Measurements from ENCODE around the gene SH3BP2. TPM values are rescaled to one million over a fixed set of nuclear protein-coding genes. Genes with fewer than 3 reads are reported as not detected.

SH3BP2 gene
- total and polyA plus RNA-seq, 4 donors, result 13.6 to 64.6 (median 43.3) TPM

GRCh38 chr4:2832981-2833670 is 40.2 kb downstream of the SH3BP2 start:
- no peak for DNase-seq (ENCODE audit: low read depth in 4 of 6, low spot score in 6 of 6)
- Histone ChIP-seq H3K27ac (ENCODE audit: low read depth, low read length) (no peak overlapping the region), H3K36me3 (ENCODE audit: control insufficient read depth, insufficient read depth, low read length) (peaks cover 88% of the 10 kb centered on the region), H3K9me3 (ENCODE audit: control insufficient read depth, insufficient read depth, low read length) (no peaks in the 10 kb centered on the region), H3K4me3 (ENCODE audit: low read depth, low read length) (no peak overlapping the region), H3K27me3 (ENCODE audit: control insufficient read depth, insufficient read depth, low read length) (no peaks in the 10 kb centered on the region), H3K4me1 (ENCODE audit: control insufficient read depth, insufficient read depth, low read length) (peaks cover 21% of the 10 kb centered on the region)
- 96% methylated on average over 14 of the region's 19 CpGs for WGBS (ENCODE audit: insufficient coverage)

GRCh38 chr4:2833671-2834000 is 40.8 kb downstream of the SH3BP2 start:
- peaks cover 83% of the 10 kb centered on the region for H3K36me3 ChIP-seq (ENCODE audit: control insufficient read depth, insufficient read depth, low read length)
- 96% methylated on average over 6 of the region's 7 CpGs for WGBS (ENCODE audit: insufficient coverage)
- peaks cover 21% of the 10 kb centered on the region for H3K4me1 ChIP-seq (ENCODE audit: control insufficient read depth, insufficient read depth, low read length)

GRCh38 chr4:2834001-2834921 is 41.4 kb downstream of the SH3BP2 start:
- H3K9me3 ChIP-seq (ENCODE audit: control insufficient read depth, insufficient read depth, low read length), result no peaks in the 10 kb centered on the region
- 88% methylated on average over 13 of the region's 13 CpGs for WGBS (ENCODE audit: insufficient coverage)
- no peak overlapping the region for H3K27ac ChIP-seq (ENCODE audit: low read depth, low read length)
- no peak overlapping the region for H3K4me3 ChIP-seq (ENCODE audit: low read depth, low read length)
- no peak for DNase-seq (ENCODE audit: low read depth in 4 of 6, low spot score in 6 of 6)
- H3K4me1 ChIP-seq (ENCODE audit: control insufficient read depth, insufficient read depth, low read length), result peaks cover 21% of the 10 kb centered on the region
- peaks cover 76% of the 10 kb centered on the region for H3K36me3 ChIP-seq (ENCODE audit: control insufficient read depth, insufficient read depth, low read length)
- H3K27me3 ChIP-seq (ENCODE audit: control insufficient read depth, insufficient read depth, low read length), result no peaks in the 10 kb centered on the region

More at GRCh38 chr4:2833671-2834000, 40.8 kb downstream of the SH3BP2 start:
- Histone ChIP-seq H3K9me3 (ENCODE audit: control insufficient read depth, insufficient read depth, low read length) (no peaks in the 10 kb centered on the region), H3K27me3 (ENCODE audit: control insufficient read depth, insufficient read depth, low read length) (no peaks in the 10 kb centered on the region), H3K27ac (ENCODE audit: low read depth, low read length) (no peak overlapping the region), H3K4me3 (ENCODE audit: low read depth, low read length) (no peak overlapping the region)
- no peak for DNase-seq (ENCODE audit: low read depth in 4 of 6, low spot score in 6 of 6)

GRCh38 chr4:2835978-2836377 is 43.1 kb downstream of the SH3BP2 start:
- H3K27ac ChIP-seq (ENCODE audit: low read depth, low read length), result no peak overlapping the region
- peaks cover 59% of the 10 kb centered on the region for H3K36me3 ChIP-seq (ENCODE audit: control insufficient read depth, insufficient read depth, low read length)
- peaks cover 4% of the 10 kb centered on the region for H3K9me3 ChIP-seq (ENCODE audit: control insufficient read depth, insufficient read depth, low read length)
- WGBS (ENCODE audit: insufficient coverage), result 98% methylated on average over 8 of the region's 8 CpGs
- no peak for DNase-seq (ENCODE audit: low read depth in 4 of 6, low spot score in 6 of 6)
- H3K4me3 ChIP-seq (ENCODE audit: low read depth, low read length), result no peak overlapping the region
- H3K4me1 ChIP-seq (ENCODE audit: control insufficient read depth, insufficient read depth, low read length), result peaks cover 21% of the 10 kb centered on the region
- no peaks in the 10 kb centered on the region for H3K27me3 ChIP-seq (ENCODE audit: control insufficient read depth, insufficient read depth, low read length)

- H3K9me3 ChIP-seq (ENCODE audit: control insufficient read depth, insufficient read depth, low read length), result peaks cover 4% of the 10 kb centered on the region
- H3K36me3 ChIP-seq (ENCODE audit: control insufficient read depth, insufficient read depth, low read length), result peaks cover 55% of the 10 kb centered on the region
- WGBS (ENCODE audit: insufficient coverage), result 85% methylated on average over 5 of the region's 5 CpGs
- peaks cover 21% of the 10 kb centered on the region for H3K4me1 ChIP-seq (ENCODE audit: control insufficient read depth, insufficient read depth, low read length)
- no peak for DNase-seq (ENCODE audit: low read depth in 4 of 6, low spot score in 6 of 6)
- no peak overlapping the region for H3K4me3 ChIP-seq (ENCODE audit: low read depth, low read length)
- no peaks in the 10 kb centered on the region for H3K27me3 ChIP-seq (ENCODE audit: control insufficient read depth, insufficient read depth, low read length)
- no peak overlapping the region for H3K27ac ChIP-seq (ENCODE audit: low read depth, low read length)
Measured at GRCh38 chr4:2836391-2836859, 43.5 kb downstream of the SH3BP2 start.

- Histone ChIP-seq H3K4me1 (ENCODE audit: control insufficient read depth, insufficient read depth, low read length) (peaks cover 21% of the 10 kb centered on the region), H3K27me3 (ENCODE audit: control insufficient read depth, insufficient read depth, low read length) (no peaks in the 10 kb centered on the region), H3K27ac (ENCODE audit: low read depth, low read length) (peak overlapping the region; percentile 69), H3K36me3 (ENCODE audit: control insufficient read depth, insufficient read depth, low read length) (peaks cover 46% of the 10 kb centered on the region), H3K4me3 (ENCODE audit: low read depth, low read length) (no peak overlapping the region), H3K9me3 (ENCODE audit: control insufficient read depth, insufficient read depth, low read length) (peaks cover 4% of the 10 kb centered on the region)
- DNase-seq (ENCODE audit: low read depth in 4 of 6, low spot score in 6 of 6), result no peak
- 48% methylated on average over 15 of the region's 20 CpGs for WGBS (ENCODE audit: insufficient coverage)
Measured at GRCh38 chr4:2837110-2837903, 44.4 kb downstream of the SH3BP2 start.

GRCh38 chr4:2837904-2838496 is 45.1 kb downstream of the SH3BP2 start:
- H3K27me3 ChIP-seq (ENCODE audit: control insufficient read depth, insufficient read depth, low read length), result no peaks in the 10 kb centered on the region
- peak in 2 of 6 donors; percentile 54 to 63 for DNase-seq (ENCODE audit: low read depth in 4 of 6, low spot score in 6 of 6)
- H3K27ac ChIP-seq (ENCODE audit: low read depth, low read length), result peak overlapping the region; percentile 69
- no peak overlapping the region for H3K4me3 ChIP-seq (ENCODE audit: low read depth, low read length)
- H3K9me3 ChIP-seq (ENCODE audit: control insufficient read depth, insufficient read depth, low read length), result peaks cover 4% of the 10 kb centered on the region
- WGBS (ENCODE audit: insufficient coverage), result 28% methylated on average over 2 of the region's 8 CpGs
- peaks cover 39% of the 10 kb centered on the region for H3K36me3 ChIP-seq (ENCODE audit: control insufficient read depth, insufficient read depth, low read length)
- peaks cover 27% of the 10 kb centered on the region for H3K4me1 ChIP-seq (ENCODE audit: control insufficient read depth, insufficient read depth, low read length)

- no peak overlapping the region for H3K4me3 ChIP-seq (ENCODE audit: low read depth, low read length)
- no peak overlapping the region for H3K27ac ChIP-seq (ENCODE audit: low read depth, low read length)
- no CpG with 5 or more reads among the region's 3 CpGs for WGBS (ENCODE audit: insufficient coverage)
- peaks cover 4% of the 10 kb centered on the region for H3K9me3 ChIP-seq (ENCODE audit: control insufficient read depth, insufficient read depth, low read length)
- no peak for DNase-seq (ENCODE audit: low read depth in 4 of 6, low spot score in 6 of 6)
- H3K27me3 ChIP-seq (ENCODE audit: control insufficient read depth, insufficient read depth, low read length), result no peaks in the 10 kb centered on the region
- peaks cover 31% of the 10 kb centered on the region for H3K4me1 ChIP-seq (ENCODE audit: control insufficient read depth, insufficient read depth, low read length)
- H3K36me3 ChIP-seq (ENCODE audit: control insufficient read depth, insufficient read depth, low read length), result peaks cover 28% of the 10 kb centered on the region
Measured at GRCh38 chr4:2839060-2839459, 46.2 kb downstream of the SH3BP2 start.

GRCh38 chr4:2842687-2843262 is 49.9 kb downstream of the SH3BP2 start:
- no peaks in the 10 kb centered on the region for H3K27me3 ChIP-seq (ENCODE audit: control insufficient read depth, insufficient read depth, low read length)
- H3K9me3 ChIP-seq (ENCODE audit: control insufficient read depth, insufficient read depth, low read length), result peaks cover 4% of the 10 kb centered on the region
- peak in 2 of 6 donors; percentile 39 to 52 for DNase-seq (ENCODE audit: low read depth in 4 of 6, low spot score in 6 of 6)
- no peaks in the 10 kb centered on the region for H3K36me3 ChIP-seq (ENCODE audit: control insufficient read depth, insufficient read depth, low read length)
- 1% methylated on average over 9 of the region's 10 CpGs for WGBS (ENCODE audit: insufficient coverage)
- H3K27ac ChIP-seq (ENCODE audit: low read depth, low read length), result peak overlapping the region; percentile 83
- peak overlapping the region; percentile 62 for H3K4me3 ChIP-seq (ENCODE audit: low read depth, low read length)
- peaks cover 18% of the 10 kb centered on the region for H3K4me1 ChIP-seq (ENCODE audit: control insufficient read depth, insufficient read depth, low read length)

Data from spinal cord (tissue), 10 donors.